Sigmoid colon (tissue), 4 donors: ENCODE results near the gene CRBN.

Experiments used
- EP300 ChIP-seq, 4 donors: sonication (generic); formaldehyde crosslinking; IDR thresholded peaks; one replicate each; pipeline ENCODE4 v1.6.1; 2017; ENCODE audit warnings: antibody characterized with exemption in 4 of 4
- POLR2A ChIP-seq, 2 donors: fragments of 450-650 bp; IDR thresholded peaks; one replicate each; pipeline ENCODE4 v1.6.1; 2016; ENCODE audit warnings: antibody characterized with exemption in 2 of 2, mild to moderate bottlenecking in 2 of 2, moderate library complexity in 2 of 2
- POLR2AphosphoS5 ChIP-seq, 4 donors: sonication (generic); formaldehyde crosslinking; IDR thresholded peaks; one replicate each; pipeline ENCODE4 v1.6.1; 2017; ENCODE audit warnings: antibody characterized with exemption in 4 of 4
- TF ChIP-seq, protein P1 (sequence below), 4 experiments: fragments of 450-650 bp in 3 of 4; fragments of 200-600 bp in 1 of 4; IDR thresholded peaks; one replicate each; pipeline ENCODE4 v1.5.1; 2016 to 2019; ENCODE audit warnings: antibody characterized with exemption in 4 of 4, mild to moderate bottlenecking in 3 of 4, moderate library complexity in 2 of 4

DNA sequence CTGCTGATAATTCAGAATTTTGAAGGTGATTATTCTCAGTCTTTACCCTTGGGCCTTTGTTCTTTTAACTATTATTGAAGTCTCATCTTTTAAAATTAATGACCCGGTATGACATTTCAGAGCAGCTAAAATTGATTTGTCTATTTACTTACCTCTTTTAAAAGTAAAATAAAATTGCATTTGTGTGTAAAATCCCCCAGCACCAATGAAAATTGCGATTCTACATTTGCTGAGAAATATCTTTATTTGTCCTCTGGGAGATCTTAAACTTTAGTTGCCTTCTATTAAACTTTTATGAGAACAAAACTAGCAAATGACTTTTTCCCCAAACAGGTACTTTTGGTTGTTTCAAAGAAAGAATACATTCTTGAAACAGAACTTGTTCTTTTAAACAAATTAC lies 61.8 kb downstream of the CRBN start:
- TF ChIP-seq, protein P1, sequence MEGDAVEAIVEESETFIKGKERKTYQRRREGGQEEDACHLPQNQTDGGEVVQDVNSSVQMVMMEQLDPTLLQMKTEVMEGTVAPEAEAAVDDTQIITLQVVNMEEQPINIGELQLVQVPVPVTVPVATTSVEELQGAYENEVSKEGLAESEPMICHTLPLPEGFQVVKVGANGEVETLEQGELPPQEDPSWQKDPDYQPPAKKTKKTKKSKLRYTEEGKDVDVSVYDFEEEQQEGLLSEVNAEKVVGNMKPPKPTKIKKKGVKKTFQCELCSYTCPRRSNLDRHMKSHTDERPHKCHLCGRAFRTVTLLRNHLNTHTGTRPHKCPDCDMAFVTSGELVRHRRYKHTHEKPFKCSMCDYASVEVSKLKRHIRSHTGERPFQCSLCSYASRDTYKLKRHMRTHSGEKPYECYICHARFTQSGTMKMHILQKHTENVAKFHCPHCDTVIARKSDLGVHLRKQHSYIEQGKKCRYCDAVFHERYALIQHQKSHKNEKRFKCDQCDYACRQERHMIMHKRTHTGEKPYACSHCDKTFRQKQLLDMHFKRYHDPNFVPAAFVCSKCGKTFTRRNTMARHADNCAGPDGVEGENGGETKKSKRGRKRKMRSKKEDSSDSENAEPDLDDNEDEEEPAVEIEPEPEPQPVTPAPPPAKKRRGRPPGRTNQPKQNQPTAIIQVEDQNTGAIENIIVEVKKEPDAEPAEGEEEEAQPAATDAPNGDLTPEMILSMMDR (IDR thresholded peaks at IDR 0.05), result no peak
- TF ChIP-seq POLR2AphosphoS5 (IDR thresholded peaks at IDR 0.05), result no peak
- no peak for TF ChIP-seq POLR2A (IDR thresholded peaks at IDR 0.05)
- TF ChIP-seq EP300 (IDR thresholded peaks at IDR 0.05), result no peak
